Spleen (tissue), 7 donors: ENCODE data around the gene NEDD4.

ENCODE experiments used
- CTCF ChIP-seq, 11 experiments: fragments of 200-600 bp in 7 of 11; fragments of 450-650 bp in 4 of 11; sonication (generic) in 4 of 11; IDR thresholded peaks in 8 of 11; conservative IDR thresholded peaks in 3 of 11; 1 replicate in 7 of 11; 2 replicates in 4 of 11; pipeline versions ENCODE4 v1.4.0 to v1.8.0; 2016 to 2021; ENCODE audit warnings: antibody characterized with exemption in 11 of 11, inconsistent platforms in 4 of 11, mild to moderate bottlenecking in 1 of 11
- POLR2A ChIP-seq, 3 donors: fragments of 450-650 bp; IDR thresholded peaks; one replicate each; pipeline ENCODE4 v1.5.1; 2017; ENCODE audit warnings: antibody characterized with exemption in 3 of 3, mild to moderate bottlenecking in 1 of 3
- POLR2AphosphoS5 ChIP-seq, 3 donors: sonication (generic); formaldehyde crosslinking; IDR thresholded peaks; one replicate each; pipeline ENCODE4 v1.5.1; 2017; ENCODE audit warnings: antibody characterized with exemption in 3 of 3
- donor health status: DM: no; HTN: no; CAD: no; lungs with moderate emphysema.
- donor health status: DM: no; HTN: no; CAD: no.
- donor health status: DM: no; HTN: no; CAD: no.

GRCh38 chr15:55916666-55917409, 76.6 kb downstream of the NEDD4 start:
- no peak for TF ChIP-seq CTCF (IDR thresholded peaks at IDR 0.05 in 8 of 11, conservative IDR thresholded peaks at IDR 0.05 in 3 of 11)
- no peak for TF ChIP-seq POLR2A (IDR thresholded peaks at IDR 0.05)
- TF ChIP-seq POLR2AphosphoS5 (IDR thresholded peaks at IDR 0.05), result no peak
